K562 (cell line): ENCODE measurements around the gene CADM2. TPM values are rescaled to one million over a fixed set of nuclear protein-coding genes. Genes with fewer than 3 reads are reported as not detected.

ENCODE experiments used
- ATAC-seq: fragments of 200-7000 bp; cut with Tn5 transposase; 3 replicates; pipeline ENCODE4 v1.9.1; 2020; ENCODE audit warnings: moderate library complexity
- BruUV-seq: library from RNA; stranded (reverse); fragments of 400-500 nt; replicated peaks from 2 replicates; lab custom pipeline; 2021; lab: Mats Ljungman, UMichigan
- CTCF ChIA-PET: fragments of 300-600 bp; formaldehyde crosslinking; extraction: SDS; loops from one replicate; lab custom pipeline; 2021; ENCODE audit warnings: low intra/inter-chr PET ratio; lab: Yijun Ruan, JAX
- POLR2A ChIA-PET: fragments of 300-600, 350-650 bp; sonication (Branson Sonifier 250); formaldehyde crosslinking; extraction: SDS; loops from one replicate; lab custom pipeline; 2021; ENCODE audit warnings: antibody characterized with exemption, inconsistent platforms; lab: Yijun Ruan, JAX
- DNase-seq, 4 experiments: peaks; one replicate each; pipeline versions ENCODE4 v3.0.0 to v3.0.0-alpha.2; 2011 to 2018; ENCODE audit warnings: low spot score in 3 of 4, mixed read lengths in 3 of 4; ENCODE audit errors: extremely low read depth in 1 of 4
- FAIRE-seq: peaks from 2 replicates; lab custom pipeline; 2011; peaks lifted over from hg19 to GRCh38; lab: Jason Lieb, UNC
- H2AFZ ChIP-seq: 2 replicates; pipeline ENCODE4 v1.6.0; 2011; ENCODE audit warnings: low read depth, low read length, control low read depth, inconsistent platforms
- H3K27ac ChIP-seq: fragments of 200-600 bp; 3 replicates; pipeline ENCODE4 v1.8.0; 2011; ENCODE audit warnings: low read depth, mild to moderate bottlenecking, control low read depth, inconsistent platforms, low read length, moderate library complexity, mixed read lengths; ENCODE audit errors: extremely low read depth
- H3K27me3 ChIP-seq, 2 experiments: fragments of 300-600 bp in 1 of 2; 2 replicates in 1 of 2; 3 replicates in 1 of 2; pipeline versions ENCODE4 v1.6.0 to v1.8.0; 2011; ENCODE audit warnings: inconsistent platforms in 2 of 2, low read length in 2 of 2, mild to moderate bottlenecking in 1 of 2, mixed read lengths in 1 of 2, moderate library complexity in 1 of 2; ENCODE audit not compliant: control insufficient read depth in 2 of 2, insufficient read depth in 2 of 2
- H3K36me3 ChIP-seq: fragments of 300-600 bp; 3 replicates; pipeline ENCODE4 v1.8.0; 2011; ENCODE audit warnings: mild to moderate bottlenecking, low read length, inconsistent platforms; ENCODE audit not compliant: control insufficient read depth, insufficient read depth
- H3K4me1 ChIP-seq, 2 experiments: fragments of 200-600 bp in 1 of 2; replicated peaks in 1 of 2; 2 replicates in 1 of 2; 3 replicates in 1 of 2; pipeline versions ENCODE4 v1.5.1 to v1.8.0; 2011; ENCODE audit warnings: inconsistent platforms in 2 of 2, low read length in 2 of 2, mild to moderate bottlenecking in 1 of 2, mixed read lengths in 1 of 2, moderate library complexity in 1 of 2; ENCODE audit not compliant: control insufficient read depth in 2 of 2, insufficient read depth in 2 of 2
- H3K4me2 ChIP-seq: 2 replicates; pipeline ENCODE4 v1.6.1; 2011; ENCODE audit warnings: low read length, control low read depth, inconsistent platforms, mixed read lengths; ENCODE audit not compliant: insufficient read depth
- H3K4me3 ChIP-seq: fragments of 200-600 bp; sonication (generic), shearing (Covaris generic); 2 replicates; pipeline ENCODE4 v1.5.1; 2016; ENCODE audit warnings: control low read depth, inconsistent platforms
- H3K79me2 ChIP-seq: fragments of 200-600 bp; 3 replicates; pipeline ENCODE4 v1.8.0; 2011; ENCODE audit warnings: low read length, inconsistent platforms; ENCODE audit not compliant: control insufficient read depth, insufficient read depth
- H3K9ac ChIP-seq, 2 experiments: 2 replicates each; pipeline versions ENCODE4 v1.6.0 to v1.6.1; 2011; ENCODE audit warnings: low read depth in 2 of 2, low read length in 2 of 2, control low read depth in 1 of 2, inconsistent platforms in 1 of 2, mild to moderate bottlenecking in 1 of 2, mixed read lengths in 1 of 2; ENCODE audit not compliant: insufficient read depth in 1 of 2
- H3K9me1 ChIP-seq: one replicate; pipeline ENCODE4 v1.6.0; 2011; ENCODE audit warnings: inconsistent platforms, mild to moderate bottlenecking, low read length, moderate library complexity; ENCODE audit not compliant: control insufficient read depth, insufficient read depth
- H3K9me3 ChIP-seq: replicated peaks from 2 replicates; pipeline ENCODE4 v1.5.1; 2011; ENCODE audit warnings: low read depth, low read length, inconsistent platforms; ENCODE audit not compliant: control insufficient read depth, insufficient read depth
- H4K20me1 ChIP-seq: replicated peaks from 2 replicates; pipeline ENCODE4 v1.6.1; 2011; ENCODE audit warnings: low read length, inconsistent platforms, mixed read lengths; ENCODE audit not compliant: control insufficient read depth, insufficient read depth
- BMI1 ChIP-seq: fragments of 150-350 bp; IDR thresholded peaks from 2 replicates; pipeline ENCODE4 v1.6.1; 2014; ENCODE audit warnings: low read length
- EP300 ChIP-seq: IDR thresholded peaks from 2 replicates; pipeline ENCODE4 v1.6.1; 2012; ENCODE audit warnings: low read length, improper control_type of control experiment
- HMGN3 ChIP-seq: IDR thresholded peaks from 2 replicates; pipeline ENCODE4 v1.6.1; 2011; ENCODE audit warnings: borderline replicate concordance, low read depth, mild to moderate bottlenecking, mixed read lengths, low read length; ENCODE audit not compliant: insufficient read length; ENCODE audit errors: extremely low read depth
- JUN ChIP-seq, 2 experiments: sonication (generic) in 1 of 2; formaldehyde crosslinking in 1 of 2; IDR thresholded peaks; 2 replicates each; pipeline versions ENCODE4 v1.6.1 to v1.8.0; 2012 to 2022; ENCODE audit warnings: borderline replicate concordance in 2 of 2, mild to moderate bottlenecking in 2 of 2, improper control_type of control experiment in 1 of 2, low read depth in 1 of 2, low read length in 1 of 2, missing genetic modification reagents in 1 of 2
- MTA2 ChIP-seq: fragments of 450-650 bp; IDR thresholded peaks from 2 replicates; pipeline ENCODE4 v1.6.1; 2016; ENCODE audit warnings: low read depth
- NR2C2 ChIP-seq, 2 experiments: fragments of 200-800 bp in 1 of 2; sonication (Bioruptor generic) in 1 of 2; sonication (generic) in 1 of 2; formaldehyde crosslinking in 1 of 2; IDR thresholded peaks; 2 replicates each; pipeline versions ENCODE4 v1.6.1 to v1.8.0; 2016 to 2022; ENCODE audit warnings: mild to moderate bottlenecking in 1 of 2, missing compliant biosample characterization in 1 of 2, missing genetic modification characterization in 1 of 2, missing genetic modification reagents in 1 of 2
- PHF21A ChIP-seq: fragments of 450-650 bp; IDR thresholded peaks from 2 replicates; pipeline ENCODE4 v1.6.1; 2017; ENCODE audit warnings: low read depth, borderline replicate concordance
- TFAM ChIP-seq: fragments of 250-450 bp; sonication (Bioruptor Pico); conservative IDR thresholded peaks from 2 replicates; pipeline ENCODE4 v1.5.0; 2021; ENCODE audit warnings: mild to moderate bottlenecking, moderate library complexity
- ZNF124 ChIP-seq: sonication (generic); formaldehyde crosslinking; IDR thresholded peaks from 2 replicates; pipeline ENCODE4 v1.8.1; 2022; ENCODE audit warnings: missing genetic modification reagents
- ZNF224 ChIP-seq: sonication (generic); formaldehyde crosslinking; IDR thresholded peaks from 2 replicates; pipeline ENCODE4 v1.8.0; 2022; ENCODE audit warnings: mild to moderate bottlenecking, missing genetic modification reagents
- ZNF398 ChIP-seq: fragments of 250-450 bp; sonication (Bioruptor Pico); IDR thresholded peaks from 2 replicates; pipeline ENCODE4 v1.8.0; 2021; ENCODE audit warnings: moderate library complexity, mild to moderate bottlenecking, inconsistent platforms
- ZNF707 ChIP-seq: fragments of 250-450 bp; sonication (Bioruptor Pico); conservative IDR thresholded peaks from 2 replicates; pipeline ENCODE4 v1.8.0; 2022; ENCODE audit warnings: inconsistent platforms, mild to moderate bottlenecking, moderate library complexity
- in situ Hi-C: fragments of 300-500 bp; cut with MboI; formaldehyde crosslinking; loops from 4 replicates; pipeline ENCODE4 v1.15.0; 2018; ENCODE audit warnings: inconsistent platforms, mixed read lengths
- intact Hi-C: fragments of 100-400 bp; cut with micrococcal nuclease; formaldehyde crosslinking; loops from 2 replicates; pipeline ENCODE4 v1.14.2; 2022
- polyA plus RNA-seq, 8 experiments: library from polyadenylated mRNA; depleted of rRNA in 4 of 8; stranded (reverse) in 5 of 8; unstranded in 3 of 8; fragments of >200 nt; fragmentation: Nextera tagmentation in 2 of 8; fragmentation: Illumina TruSeq in 1 of 8; extraction: Ambion mirVana in 2 of 8; extraction: Trizol in 1 of 8; gene quantifications; 2 replicates each; pipeline versions ENCODE4 v1.2.1 to v1.2.3, GENCODE V29; 2011 to 2014; ENCODE audit warnings: inconsistent platforms in 1 of 8, missing spikeins in 1 of 8
- total RNA-seq, 7 experiments: library from RNA; depleted of rRNA in 6 of 7; stranded (reverse); fragments of >200 nt in 6 of 7; fragmentation: Illumina TruSeq in 2 of 7; extraction: Trizol in 2 of 7; gene quantifications; 2 replicates each; pipeline versions ENCODE4 v1.2.1 to v1.2.3, GENCODE V29; 2011 to 2021; ENCODE audit warnings: low replicate concordance in 1 of 7

Gene CADM2
- total and polyA plus RNA-seq, 9 of the 15 experiments (the other 6 are each of a cell fraction or from before 2014, with no cell fraction given) = 0.11 to 3.2 (median 0.95) TPM

- TF ChIP-seq MTA2 (no peak), TFAM (CRISPR knock-in tag) (no peak), ZNF707 (CRISPR knock-in tag) (no peak)
These were observed 313.1 kb downstream of the CADM2 start (continued) for GRCh38 chr3:85271911-85272310.

GRCh38 chr3:85288257-85288656 lies 329.5 kb downstream of the CADM2 start:
- H3K79me2 ChIP-seq = no peaks in the 10 kb centered on the region
- ATAC-seq (no peak), FAIRE-seq (no peak), DNase-seq (no peak)
- in situ Hi-C loops (no loop called here), intact Hi-C loops (no loop called here)
- H4K20me1 ChIP-seq = no peaks in the 10 kb centered on the region
- no peaks in the 10 kb centered on the region for H3K36me3 ChIP-seq
- H3K9me1 ChIP-seq = no peaks in the 10 kb centered on the region
- no peaks in the 10 kb centered on the region for H3K4me1 ChIP-seq
- no TSS peak for BruUV-seq
- TF ChIP-seq ZNF398 = no peak
- no peak for TF ChIP-seq EP300
- TF ChIP-seq ZNF124 = no peak
- no peak for TF ChIP-seq ZNF224 (CRISPR knock-in tag)
- TF ChIP-seq JUN (IDR thresholded peaks at IDR 0.05; ENCODE audit: borderline replicate concordance, low read depth, low read length) = no peak
- TF ChIP-seq JUN (CRISPR knock-in tag; IDR thresholded peaks at IDR 0.05; ENCODE audit: borderline replicate concordance) = no peak
- TF ChIP-seq HMGN3 = no peak
- TF ChIP-seq BMI1 = no peak
- no peak for TF ChIP-seq PHF21A
- no peak for TF ChIP-seq TFAM (CRISPR knock-in tag)
- no peak for TF ChIP-seq NR2C2 (CRISPR knock-in tag; IDR thresholded peaks at IDR 0.05)
- no peak for TF ChIP-seq NR2C2 (tag; IDR thresholded peaks at IDR 0.05)
- H3K9ac ChIP-seq = no peak overlapping the region
- ChIA-PET POLR2A (no interaction called here), CTCF (no interaction called here)
- H2AFZ ChIP-seq = no peak overlapping the region
- H3K27me3 ChIP-seq = no peaks in the 10 kb centered on the region
- H3K27ac ChIP-seq = no peak overlapping the region
- H3K9me3 ChIP-seq = no peaks in the 10 kb centered on the region
- no peak overlapping the region for H3K4me3 ChIP-seq
- no peak overlapping the region for H3K4me2 ChIP-seq
